K562 (cell line): ENCODE data around the gene PARD6B. TPM values are rescaled to one million over a fixed set of nuclear protein-coding genes. Genes with fewer than 3 reads are reported as not detected.

Source experiments
- ATAC-seq: fragments of 200-7000 bp; cut with Tn5 transposase; 3 replicates; pipeline ENCODE4 v1.9.1; 2020; ENCODE audit warnings: moderate library complexity
- BruUV-seq: library from RNA; stranded (reverse); fragments of 400-500 nt; replicated peaks from 2 replicates; lab custom pipeline; 2021; lab: Mats Ljungman, UMichigan
- CTCF ChIA-PET: fragments of 300-600 bp; formaldehyde crosslinking; extraction: SDS; loops from one replicate; lab custom pipeline; 2021; ENCODE audit warnings: low intra/inter-chr PET ratio; lab: Yijun Ruan, JAX
- POLR2A ChIA-PET: fragments of 300-600, 350-650 bp; sonication (Branson Sonifier 250); formaldehyde crosslinking; extraction: SDS; loops from one replicate; lab custom pipeline; 2021; ENCODE audit warnings: antibody characterized with exemption, inconsistent platforms; lab: Yijun Ruan, JAX
- DNase-seq, 4 experiments: peaks; one replicate each; pipeline versions ENCODE4 v3.0.0 to v3.0.0-alpha.2; 2011 to 2018; ENCODE audit warnings: low spot score in 3 of 4, mixed read lengths in 3 of 4; ENCODE audit errors: extremely low read depth in 1 of 4
- FAIRE-seq: peaks from 2 replicates; lab custom pipeline; 2011; peaks lifted over from hg19 to GRCh38; lab: Jason Lieb, UNC
- H2AFZ ChIP-seq: 2 replicates; pipeline ENCODE4 v1.6.0; 2011; ENCODE audit warnings: low read depth, low read length, control low read depth, inconsistent platforms
- H3K27ac ChIP-seq: fragments of 200-600 bp; 3 replicates; pipeline ENCODE4 v1.8.0; 2011; ENCODE audit warnings: low read depth, mild to moderate bottlenecking, control low read depth, inconsistent platforms, low read length, moderate library complexity, mixed read lengths; ENCODE audit errors: extremely low read depth
- H3K27me3 ChIP-seq, 2 experiments: fragments of 300-600 bp in 1 of 2; 2 replicates in 1 of 2; 3 replicates in 1 of 2; pipeline versions ENCODE4 v1.6.0 to v1.8.0; 2011; ENCODE audit warnings: inconsistent platforms in 2 of 2, low read length in 2 of 2, mild to moderate bottlenecking in 1 of 2, mixed read lengths in 1 of 2, moderate library complexity in 1 of 2; ENCODE audit not compliant: control insufficient read depth in 2 of 2, insufficient read depth in 2 of 2
- H3K36me3 ChIP-seq: fragments of 300-600 bp; 3 replicates; pipeline ENCODE4 v1.8.0; 2011; ENCODE audit warnings: mild to moderate bottlenecking, low read length, inconsistent platforms; ENCODE audit not compliant: control insufficient read depth, insufficient read depth
- H3K4me1 ChIP-seq, 2 experiments: fragments of 200-600 bp in 1 of 2; replicated peaks in 1 of 2; 2 replicates in 1 of 2; 3 replicates in 1 of 2; pipeline versions ENCODE4 v1.5.1 to v1.8.0; 2011; ENCODE audit warnings: inconsistent platforms in 2 of 2, low read length in 2 of 2, mild to moderate bottlenecking in 1 of 2, mixed read lengths in 1 of 2, moderate library complexity in 1 of 2; ENCODE audit not compliant: control insufficient read depth in 2 of 2, insufficient read depth in 2 of 2
- H3K4me2 ChIP-seq: 2 replicates; pipeline ENCODE4 v1.6.1; 2011; ENCODE audit warnings: low read length, control low read depth, inconsistent platforms, mixed read lengths; ENCODE audit not compliant: insufficient read depth
- H3K4me3 ChIP-seq: fragments of 200-600 bp; sonication (generic), shearing (Covaris generic); 2 replicates; pipeline ENCODE4 v1.5.1; 2016; ENCODE audit warnings: control low read depth, inconsistent platforms
- H3K79me2 ChIP-seq: fragments of 200-600 bp; 3 replicates; pipeline ENCODE4 v1.8.0; 2011; ENCODE audit warnings: low read length, inconsistent platforms; ENCODE audit not compliant: control insufficient read depth, insufficient read depth
- H3K9ac ChIP-seq, 2 experiments: 2 replicates each; pipeline versions ENCODE4 v1.6.0 to v1.6.1; 2011; ENCODE audit warnings: low read depth in 2 of 2, low read length in 2 of 2, control low read depth in 1 of 2, inconsistent platforms in 1 of 2, mild to moderate bottlenecking in 1 of 2, mixed read lengths in 1 of 2; ENCODE audit not compliant: insufficient read depth in 1 of 2
- H3K9me1 ChIP-seq: one replicate; pipeline ENCODE4 v1.6.0; 2011; ENCODE audit warnings: inconsistent platforms, mild to moderate bottlenecking, low read length, moderate library complexity; ENCODE audit not compliant: control insufficient read depth, insufficient read depth
- H3K9me3 ChIP-seq: replicated peaks from 2 replicates; pipeline ENCODE4 v1.5.1; 2011; ENCODE audit warnings: low read depth, low read length, inconsistent platforms; ENCODE audit not compliant: control insufficient read depth, insufficient read depth
- H4K20me1 ChIP-seq: replicated peaks from 2 replicates; pipeline ENCODE4 v1.6.1; 2011; ENCODE audit warnings: low read length, inconsistent platforms, mixed read lengths; ENCODE audit not compliant: control insufficient read depth, insufficient read depth
- ARID1B ChIP-seq: fragments of 450-650 bp; IDR thresholded peaks from 2 replicates; pipeline ENCODE4 v1.6.1; 2016; ENCODE audit warnings: antibody characterized with exemption, mild to moderate bottlenecking, inconsistent platforms
- CEBPB ChIP-seq: fragments of 450-650 bp; IDR thresholded peaks from 2 replicates; pipeline ENCODE4 v1.6.1; 2016; ENCODE audit warnings: missing genetic modification characterization, missing compliant biosample characterization
- DDX20 ChIP-seq: fragments of 450-650 bp; IDR thresholded peaks from 2 replicates; pipeline ENCODE4 v1.6.1; 2016; ENCODE audit warnings: missing genetic modification characterization, low read depth, mild to moderate bottlenecking, missing compliant biosample characterization, moderate library complexity
- GATAD2B ChIP-seq: fragments of 450-650 bp; IDR thresholded peaks from 2 replicates; pipeline ENCODE4 v1.6.1; 2017; ENCODE audit warnings: mild to moderate bottlenecking, borderline replicate concordance
- HMBOX1 ChIP-seq: sonication (generic); IDR thresholded peaks from 2 replicates; pipeline ENCODE4 v1.6.1; 2016
- NCOA2 ChIP-seq, 2 experiments: fragments of 450-650 bp; IDR thresholded peaks; 2 replicates each; pipeline ENCODE4 v1.6.1; 2018; ENCODE audit warnings: mild to moderate bottlenecking in 2 of 2, moderate library complexity in 1 of 2; ENCODE audit not compliant: partially characterized antibody in 2 of 2
- RFX5 ChIP-seq: IDR thresholded peaks from 2 replicates; pipeline ENCODE4 v1.6.1; 2011; ENCODE audit warnings: low read depth, mild to moderate bottlenecking, improper control_type of control experiment, low read length
- SMARCA4 ChIP-seq: fragments of 450-650 bp; IDR thresholded peaks from 2 replicates; pipeline ENCODE4 v1.6.1; 2016
- STAT5B ChIP-seq: fragments of 250-450 bp; sonication (Bioruptor Pico); IDR thresholded peaks from 2 replicates; pipeline ENCODE4 v1.8.0; 2021; ENCODE audit warnings: mild to moderate bottlenecking, inconsistent platforms
- XRCC5 ChIP-seq: fragments of 200-400 bp; formaldehyde crosslinking; IDR thresholded peaks from 2 replicates; pipeline ENCODE4 v1.6.1; 2017; ENCODE audit warnings: low read depth, mild to moderate bottlenecking, low read length
- ZBTB26 ChIP-seq: fragments of 450-650 bp; formaldehyde crosslinking; IDR thresholded peaks from 2 replicates; pipeline ENCODE4 v1.4.0; 2022; ENCODE audit warnings: missing genetic modification characterization
- ZNF280A ChIP-seq: fragments of 450-650 bp; IDR thresholded peaks from 2 replicates; pipeline ENCODE4 v1.6.1; 2018; ENCODE audit warnings: mild to moderate bottlenecking, low read depth; ENCODE audit not compliant: partially characterized antibody
- ZNF311 ChIP-seq: fragments of 250-450 bp; sonication (Bioruptor Pico); IDR thresholded peaks from 2 replicates; pipeline ENCODE4 v1.4.0; 2020; ENCODE audit warnings: mild to moderate bottlenecking, moderate library complexity
- WGBS: fragments of 100-300 bp; shearing (Covaris generic); methylation state at CpG from one replicate; pipeline ENCODE4 v1.1.6; 2016; ENCODE audit warnings: low coverage, mixed read lengths; ENCODE audit not compliant: insufficient coverage; ENCODE audit errors: missing lambda C conversion rate; 5-methylcytosine and 5-hydroxymethylcytosine counted together
- in situ Hi-C: fragments of 300-500 bp; cut with MboI; formaldehyde crosslinking; loops from 4 replicates; pipeline ENCODE4 v1.15.0; 2018; ENCODE audit warnings: inconsistent platforms, mixed read lengths
- intact Hi-C: fragments of 100-400 bp; cut with micrococcal nuclease; formaldehyde crosslinking; loops from 2 replicates; pipeline ENCODE4 v1.14.2; 2022
- polyA plus RNA-seq, 8 experiments: library from polyadenylated mRNA; depleted of rRNA in 4 of 8; stranded (reverse) in 5 of 8; unstranded in 3 of 8; fragments of >200 nt; fragmentation: Nextera tagmentation in 2 of 8; fragmentation: Illumina TruSeq in 1 of 8; extraction: Ambion mirVana in 2 of 8; extraction: Trizol in 1 of 8; gene quantifications; 2 replicates each; pipeline versions ENCODE4 v1.2.1 to v1.2.3, GENCODE V29; 2011 to 2014; ENCODE audit warnings: inconsistent platforms in 1 of 8, missing spikeins in 1 of 8
- total RNA-seq, 7 experiments: library from RNA; depleted of rRNA in 6 of 7; stranded (reverse); fragments of >200 nt in 6 of 7; fragmentation: Illumina TruSeq in 2 of 7; extraction: Trizol in 2 of 7; gene quantifications; 2 replicates each; pipeline versions ENCODE4 v1.2.1 to v1.2.3, GENCODE V29; 2011 to 2021; ENCODE audit warnings: low replicate concordance in 1 of 7

The PARD6B gene
- total and polyA plus RNA-seq, 9 of the 15 experiments (the other 6 are each of a cell fraction or from before 2014, with no cell fraction given), result 1.7 to 12.3 (median 5.5) TPM

- FAIRE-seq, result no peak
- Histone ChIP-seq H3K9ac (peak overlapping the region; percentile 50 to 69), H3K27ac (peak overlapping the region; percentile 64), H3K4me3 (peak overlapping the region; percentile 89), H3K9me1 (no peaks in the 10 kb centered on the region), H2AFZ (peak overlapping the region; percentile 86), H3K79me2 (peaks cover 39% of the 10 kb centered on the region), H3K4me1 (peaks cover 36 to 48% of the 10 kb centered on the region in 2 experiments), H4K20me1 (no peaks in the 10 kb centered on the region), H3K36me3 (peaks cover 8% of the 10 kb centered on the region; the same call in 1 of the 3 replicates), H3K9me3 (no peaks in the 10 kb centered on the region), H3K4me2 (peak overlapping the region; percentile 76), H3K27me3 (no peaks in the 10 kb centered on the region)
- POLR2A ChIA-PET, result interaction anchor here (0.6 to 4.2 kb wide), 4 partner anchors 12 to 205 kb away, joined by 3 to 21 read pairs (median 5); no protein-coding TSS in a partner anchor
- WGBS, result 30% methylated on average over 19 of the region's 21 CpGs
- ATAC-seq, result peak; percentile 1; the same call in 2 of the 3 replicates
- CTCF ChIA-PET, result no interaction called here
- DNase-seq, result peak in 2 of 4 experiments; percentile 25 to 47
- in situ Hi-C loops (loop anchor here (10.0 kb wide), 1 partner anchor 245 kb away; no protein-coding TSS in a partner anchor), intact Hi-C loops (loop anchor here (5.0 kb wide), 1 partner anchor 38 kb away; the partner anchor contains the start of gene RIPOR3)
- TSS peak; percentile 95 for BruUV-seq
- TF ChIP-seq ARID1B, result no peak
- TF ChIP-seq XRCC5, result peak; percentile 16; the same call in 1 of the 2 replicates
- TF ChIP-seq ZNF311 (CRISPR knock-in tag), result no peak
- 0 out of 2 replicates have a peak, but pooled peaks have one; percentile 26 for TF ChIP-seq SMARCA4
- no peak for TF ChIP-seq HMBOX1
- TF ChIP-seq CEBPB (tag), result no peak
- no peak for TF ChIP-seq GATAD2B
- no peak for TF ChIP-seq DDX20
- TF ChIP-seq ZBTB26 (CRISPR knock-in tag), result no peak
- TF ChIP-seq STAT5B (CRISPR knock-in tag), result no peak
- no peak for TF ChIP-seq RFX5
- no peak for TF ChIP-seq NCOA2 (IDR thresholded peaks at IDR 0.05; ENCODE audit: partially characterized antibody in 2 of 2)
- TF ChIP-seq ZNF280A, result no peak
Measured at GRCh38 chr20:50729901-50730764, 1.2 kb upstream of the PARD6B start.
